Germinal center (tissue), 1 donor: Measurements from ENCODE around the gene RNF44.

Source experiments
- DNase-seq: peaks from one replicate; pipeline ENCODE4 v3.0.0; 2012; ENCODE audit warnings: mixed read lengths, low spot score

Gene RNF44

DNA sequence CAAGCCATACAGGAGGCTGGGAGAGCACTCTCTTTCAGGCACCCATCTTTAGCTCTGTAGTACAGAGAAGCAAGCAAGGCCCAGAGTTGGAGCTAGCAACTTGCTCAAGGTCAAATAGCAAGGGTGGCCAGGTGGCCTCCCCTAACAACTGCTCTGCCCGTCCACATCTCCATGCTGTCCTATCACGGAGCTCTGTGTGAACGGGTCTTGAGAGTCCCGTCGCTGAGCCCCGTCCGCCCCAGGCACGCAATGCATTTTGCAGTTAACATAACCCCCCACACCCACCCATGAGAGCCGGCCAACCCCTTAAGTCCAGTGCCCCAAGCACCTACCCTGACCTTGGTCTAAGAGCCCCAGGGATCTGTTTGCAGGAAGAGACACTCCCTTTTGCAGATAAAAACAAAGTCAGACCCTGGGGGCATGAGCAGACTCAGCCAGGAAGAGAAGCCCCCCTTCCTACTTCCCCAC, 1.5 kb downstream of the RNF44 start:
- no peak for DNase-seq

DNA sequence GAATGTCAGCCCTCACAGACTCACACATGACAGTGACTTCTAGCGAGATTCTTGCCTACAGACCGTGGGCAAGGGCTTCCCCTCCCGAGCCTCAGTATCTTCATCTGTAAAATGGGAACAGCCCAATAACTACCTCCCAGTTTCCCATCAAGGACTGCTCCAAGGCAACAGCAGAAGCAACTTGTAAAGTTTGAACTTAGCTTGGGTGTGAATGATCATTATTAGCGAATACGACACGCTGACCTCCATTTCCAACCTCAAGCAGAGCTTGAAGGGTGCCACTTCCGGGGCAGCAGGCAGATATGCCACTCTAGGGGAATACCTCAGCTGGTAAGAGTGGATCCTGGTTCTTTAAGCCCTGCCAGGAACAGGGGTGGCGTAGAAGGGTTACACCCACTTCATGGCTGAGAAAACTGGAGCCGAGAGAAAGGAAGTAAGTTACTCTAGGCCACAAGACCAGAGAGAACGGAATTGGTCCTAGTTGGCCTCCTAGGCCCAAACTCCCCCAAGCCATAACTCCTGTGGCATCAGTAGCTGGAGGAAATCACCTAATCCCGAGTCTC, 2.0 kb downstream of the RNF44 start:
- peak; percentile 56 for DNase-seq

DNA sequence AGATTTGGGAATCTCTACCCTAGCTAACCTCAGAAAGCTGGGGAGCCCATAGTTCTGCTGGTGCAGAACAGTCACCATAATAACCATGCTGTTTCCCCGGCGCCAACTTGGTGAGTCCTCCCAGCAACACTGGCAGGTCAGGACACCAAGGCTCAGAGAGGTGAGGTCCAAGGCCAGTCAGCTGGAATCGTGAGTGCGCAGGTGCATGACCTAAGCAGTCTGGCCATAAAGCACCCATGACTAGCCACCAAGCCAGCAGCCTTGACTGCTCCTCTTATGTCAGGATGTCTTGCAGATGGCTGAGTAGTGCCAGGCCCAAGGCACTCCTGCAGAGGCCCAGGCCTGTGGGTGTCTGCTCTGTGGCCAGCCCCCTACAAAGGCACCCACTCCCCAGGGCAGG, 2.6 kb downstream of the RNF44 start:
- DNase-seq: no peak

DNA sequence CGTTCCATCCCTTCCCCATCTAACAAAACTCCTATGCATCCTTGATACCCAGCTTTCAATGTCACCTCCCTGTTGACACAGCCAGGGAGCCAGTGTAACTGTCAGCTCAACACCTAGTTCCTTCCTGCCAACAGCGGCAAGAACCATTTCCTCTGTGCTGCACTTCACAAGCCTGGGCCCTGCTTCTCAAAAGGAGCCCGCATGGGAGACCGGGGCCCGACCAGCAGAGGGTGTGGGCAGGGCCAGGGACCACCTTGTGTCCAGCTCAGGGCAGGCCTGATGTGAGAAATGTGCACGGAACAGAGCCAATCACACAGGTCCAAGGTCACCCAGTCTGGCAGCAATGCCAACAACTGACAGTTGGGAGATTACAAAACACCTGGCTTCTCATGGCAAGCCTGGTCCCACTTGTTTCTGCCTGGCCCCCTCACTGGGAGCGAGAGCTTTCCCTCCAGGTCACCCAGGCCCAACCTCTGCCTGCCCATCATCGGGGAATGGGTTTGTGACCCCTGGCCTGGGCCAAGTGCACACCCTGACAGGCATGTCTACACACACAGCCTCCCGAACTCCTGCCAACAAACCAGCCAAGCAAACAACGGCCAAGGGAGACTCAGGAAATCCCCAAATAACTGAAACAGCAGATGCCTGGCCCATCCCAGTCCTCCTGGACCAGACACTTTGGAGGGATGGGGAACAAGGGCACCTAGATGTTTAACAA, 3.1 kb downstream of the RNF44 start:
- DNase-seq: no peak

DNA sequence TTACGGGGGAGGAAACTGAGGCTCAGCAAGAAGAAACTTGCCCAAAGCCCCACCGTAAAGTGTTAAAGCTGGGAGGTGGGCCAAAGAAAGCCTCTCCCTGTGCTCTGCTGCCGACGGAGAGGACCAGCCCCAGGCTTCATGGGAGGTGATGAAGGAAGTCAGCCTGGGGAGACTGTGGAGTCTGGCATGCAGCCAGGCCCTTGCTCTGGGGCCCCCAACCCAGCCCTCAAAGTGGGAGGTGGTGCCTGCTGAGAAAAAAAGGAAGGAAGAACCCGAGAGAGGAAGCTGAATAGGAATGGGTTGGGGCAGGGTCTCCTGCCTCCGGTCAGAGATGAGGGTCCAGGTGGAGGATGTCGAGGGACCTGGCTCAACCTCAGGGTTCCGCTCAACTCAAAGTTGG, 3.8 kb downstream of the RNF44 start:
- DNase-seq: no peak

DNA sequence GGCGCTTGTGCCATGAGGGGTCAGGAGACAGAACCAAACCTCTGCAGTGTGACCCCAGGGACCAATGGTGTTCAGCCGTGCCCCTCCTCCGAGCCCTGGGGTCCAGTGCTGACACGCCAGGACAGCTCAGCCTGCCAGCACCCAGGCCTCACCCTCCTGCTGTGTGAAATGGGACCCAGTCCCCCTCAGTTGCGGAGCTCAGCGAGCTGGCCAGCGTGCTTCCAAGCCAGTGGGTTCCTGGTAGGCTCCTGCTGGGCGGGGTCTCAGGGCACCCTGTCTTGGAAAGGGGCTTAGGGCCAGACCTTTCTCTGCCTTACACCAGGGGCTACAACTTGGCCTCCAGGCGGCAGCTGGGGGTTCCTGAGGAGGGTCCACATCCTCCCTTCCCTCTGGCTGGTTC, 4.4 kb downstream of the RNF44 start:
- no peak for DNase-seq

DNA sequence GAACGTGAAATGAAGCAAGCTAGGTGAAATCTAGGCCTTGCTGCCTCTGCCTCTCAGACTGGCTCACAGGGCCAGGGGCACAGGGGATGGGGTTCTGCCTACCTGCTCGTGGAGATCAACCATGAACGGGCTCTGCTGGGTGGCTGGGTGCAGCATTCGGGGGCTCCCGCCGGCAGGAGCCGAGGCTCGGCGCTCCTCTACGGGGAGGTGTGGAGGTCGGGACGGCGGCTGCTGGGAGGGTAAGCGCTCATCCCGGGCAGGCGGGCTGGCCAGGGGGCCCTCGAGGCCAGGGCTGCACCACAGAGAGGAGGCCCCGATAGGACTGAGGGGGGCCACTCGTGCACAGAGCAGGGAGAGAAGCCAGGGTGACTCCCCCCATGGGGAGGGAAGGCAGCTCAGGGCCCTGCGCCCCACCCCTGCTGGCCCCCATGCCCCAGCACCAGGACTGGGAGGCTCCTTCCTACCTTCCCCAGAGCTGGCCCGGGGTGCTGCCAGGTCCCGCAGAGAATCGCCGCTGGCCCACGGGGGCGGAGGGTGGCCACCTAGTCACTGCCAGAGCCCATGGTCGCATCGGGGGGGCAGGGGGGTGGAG, 5.2 kb downstream of the RNF44 start:
- no peak for DNase-seq

DNA sequence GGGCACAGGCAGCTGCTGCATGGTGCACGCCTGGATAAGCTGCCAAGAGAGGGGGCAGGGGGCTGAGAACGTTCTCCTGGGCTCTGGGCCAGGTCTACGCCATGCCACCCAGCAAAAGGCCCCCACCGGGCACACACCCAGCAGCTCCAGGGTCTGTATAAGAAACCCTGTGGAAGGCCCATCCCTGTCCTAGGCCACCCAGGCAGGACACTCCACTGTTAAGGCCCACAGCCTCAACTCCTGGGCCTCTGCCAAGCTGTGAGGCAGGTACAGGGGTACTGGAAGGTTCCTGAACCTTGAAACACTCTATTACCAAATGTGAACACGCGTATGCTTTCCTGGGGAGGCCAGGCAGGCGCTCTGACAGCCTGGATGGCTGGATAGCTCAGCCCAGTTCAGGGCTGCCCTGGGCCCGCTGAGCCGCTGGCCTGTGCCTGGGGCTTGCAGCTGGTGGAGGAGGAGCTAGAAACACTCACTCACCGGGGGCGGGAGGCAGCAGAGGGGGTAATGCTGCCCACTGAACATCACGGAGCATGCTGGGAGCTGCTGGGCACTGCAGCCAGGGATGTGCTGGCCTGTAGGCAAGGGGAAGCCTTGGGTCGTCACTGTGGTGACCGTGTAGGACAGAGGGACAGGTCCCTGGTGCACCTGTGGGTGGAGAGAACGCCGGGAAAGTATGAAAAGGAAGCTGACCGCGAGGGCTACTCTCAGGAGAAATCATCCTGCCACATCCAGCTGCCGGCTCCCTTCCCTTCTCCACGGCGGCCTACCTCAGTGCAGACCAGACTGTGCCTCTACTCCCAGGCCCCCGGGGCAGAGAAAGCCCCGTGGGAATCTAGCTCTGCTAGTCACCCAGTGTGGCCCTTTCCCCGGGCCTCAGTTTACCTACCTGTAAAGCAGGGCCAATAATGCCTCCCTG, 6.0 kb downstream of the RNF44 start:
- no peak for DNase-seq

DNA sequence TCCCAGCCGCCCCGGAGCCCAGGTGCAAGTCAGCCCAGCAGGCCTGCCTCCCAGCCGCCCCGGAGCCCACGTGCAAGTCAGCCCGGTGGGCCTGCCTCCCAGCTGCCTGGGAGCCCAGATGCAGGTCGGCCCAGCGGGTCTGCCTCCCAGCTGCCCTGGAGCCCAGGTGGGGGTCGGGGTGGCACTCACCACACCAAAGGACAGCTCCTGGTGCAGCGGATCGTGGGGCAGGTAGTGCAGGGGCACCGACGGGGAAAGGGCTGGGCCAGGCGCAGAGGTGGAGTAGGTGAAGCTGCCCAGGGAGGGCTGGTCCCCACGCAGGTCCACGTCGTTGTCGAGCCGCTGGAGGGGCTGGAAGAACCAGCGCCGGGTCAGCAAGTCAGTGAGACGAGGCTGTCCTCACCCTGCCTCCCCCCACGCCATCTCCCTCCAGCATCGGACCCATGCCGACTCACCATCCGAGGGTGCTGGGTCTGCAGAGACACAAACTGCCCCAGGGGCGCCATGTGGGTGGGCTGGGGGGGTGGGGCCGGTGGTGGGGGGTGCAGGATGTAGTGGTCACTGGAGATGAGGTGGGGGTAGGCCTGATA, 6.7 kb downstream of the RNF44 start:
- no peak for DNase-seq

DNA sequence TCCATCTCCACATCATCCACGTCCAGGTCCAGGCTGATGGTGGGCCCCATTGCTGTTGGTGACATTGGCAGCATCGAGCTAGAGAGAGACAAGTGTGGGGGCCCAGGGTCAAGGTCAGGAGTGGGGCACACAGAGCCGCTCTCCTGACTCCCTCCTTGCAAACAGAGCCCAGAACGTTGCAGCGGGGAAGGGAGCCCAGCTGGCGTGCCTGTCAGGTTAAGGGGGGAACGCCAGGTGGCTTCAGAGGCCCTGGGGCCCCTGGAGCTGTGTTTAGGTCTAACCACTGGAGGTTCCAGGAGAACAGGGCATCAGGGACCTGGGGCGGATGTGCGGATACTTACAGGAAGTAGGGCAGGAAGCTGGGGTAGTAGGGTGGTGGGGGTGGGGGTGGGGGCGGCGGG, 7.5 kb downstream of the RNF44 start:
- DNase-seq: peak; percentile 83

DNA sequence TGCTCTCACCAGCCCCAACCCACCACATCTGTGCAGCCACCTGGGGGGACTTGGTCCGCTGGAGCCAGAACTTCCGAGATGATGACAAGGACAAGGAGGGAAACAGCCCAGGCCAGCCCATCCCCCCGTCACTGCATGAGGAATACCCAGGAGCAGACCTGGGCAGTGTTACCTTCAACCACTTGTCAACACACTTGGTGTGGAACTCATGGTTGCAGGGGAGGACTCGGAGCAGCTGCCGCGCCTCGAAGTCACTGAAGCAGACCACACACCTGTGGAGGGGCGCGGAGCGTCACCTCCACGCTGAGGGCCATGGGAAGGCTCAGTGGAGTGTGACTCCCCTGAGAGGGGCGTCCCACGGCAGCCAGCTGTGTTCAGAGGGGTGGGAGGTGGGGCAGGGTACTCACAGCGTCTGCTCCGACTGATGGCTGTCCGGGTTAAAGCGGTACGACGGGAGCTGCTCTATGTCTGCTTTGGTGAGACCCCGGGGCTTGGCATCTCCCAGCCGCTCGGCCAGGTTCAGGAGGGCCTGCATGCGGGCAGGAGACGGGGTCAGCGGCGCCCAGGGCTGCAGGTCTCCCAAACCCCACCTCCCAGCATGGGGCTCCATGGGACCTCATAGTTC, 8.0 kb downstream of the RNF44 start:
- peak; percentile 88 for DNase-seq

DNA sequence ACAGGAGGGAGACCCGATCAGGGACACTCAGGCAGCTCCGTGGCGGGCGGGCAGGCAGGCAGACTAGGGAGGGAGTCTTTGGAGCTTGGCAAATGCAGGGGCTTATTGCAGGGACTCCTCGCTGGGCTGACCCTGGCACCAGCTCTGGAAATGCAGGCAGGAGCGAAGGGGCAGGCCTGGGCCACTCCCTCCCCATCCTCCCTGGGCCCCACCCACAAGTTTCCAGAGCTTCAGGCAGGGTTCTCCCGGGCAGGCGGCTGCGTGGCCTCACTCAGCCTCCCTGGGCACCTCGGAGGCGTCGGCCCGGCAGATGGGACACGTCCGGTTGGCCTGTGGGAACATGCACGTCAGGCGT, 8.5 kb downstream of the RNF44 start:
- no peak for DNase-seq

DNA sequence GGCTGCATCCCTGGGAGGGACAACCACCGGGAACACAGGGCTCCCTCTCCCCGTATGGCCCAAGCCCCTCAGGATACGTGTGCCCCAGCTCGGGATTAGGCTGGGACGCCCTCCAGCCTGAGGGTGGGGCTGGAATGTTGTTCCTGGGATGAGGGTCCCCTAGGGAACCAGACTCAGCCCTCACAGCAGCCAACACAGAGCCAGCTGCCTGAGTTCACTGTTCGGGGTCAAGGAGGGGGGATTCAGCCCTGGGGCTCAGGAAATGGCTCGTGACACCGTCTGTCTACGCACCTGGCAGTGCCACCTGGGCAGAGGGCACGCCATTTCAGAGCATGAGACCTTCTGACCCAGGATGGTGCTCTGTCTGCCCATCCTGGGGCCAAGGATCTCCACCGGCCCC, 8.9 kb downstream of the RNF44 start:
- DNase-seq: no peak

DNA sequence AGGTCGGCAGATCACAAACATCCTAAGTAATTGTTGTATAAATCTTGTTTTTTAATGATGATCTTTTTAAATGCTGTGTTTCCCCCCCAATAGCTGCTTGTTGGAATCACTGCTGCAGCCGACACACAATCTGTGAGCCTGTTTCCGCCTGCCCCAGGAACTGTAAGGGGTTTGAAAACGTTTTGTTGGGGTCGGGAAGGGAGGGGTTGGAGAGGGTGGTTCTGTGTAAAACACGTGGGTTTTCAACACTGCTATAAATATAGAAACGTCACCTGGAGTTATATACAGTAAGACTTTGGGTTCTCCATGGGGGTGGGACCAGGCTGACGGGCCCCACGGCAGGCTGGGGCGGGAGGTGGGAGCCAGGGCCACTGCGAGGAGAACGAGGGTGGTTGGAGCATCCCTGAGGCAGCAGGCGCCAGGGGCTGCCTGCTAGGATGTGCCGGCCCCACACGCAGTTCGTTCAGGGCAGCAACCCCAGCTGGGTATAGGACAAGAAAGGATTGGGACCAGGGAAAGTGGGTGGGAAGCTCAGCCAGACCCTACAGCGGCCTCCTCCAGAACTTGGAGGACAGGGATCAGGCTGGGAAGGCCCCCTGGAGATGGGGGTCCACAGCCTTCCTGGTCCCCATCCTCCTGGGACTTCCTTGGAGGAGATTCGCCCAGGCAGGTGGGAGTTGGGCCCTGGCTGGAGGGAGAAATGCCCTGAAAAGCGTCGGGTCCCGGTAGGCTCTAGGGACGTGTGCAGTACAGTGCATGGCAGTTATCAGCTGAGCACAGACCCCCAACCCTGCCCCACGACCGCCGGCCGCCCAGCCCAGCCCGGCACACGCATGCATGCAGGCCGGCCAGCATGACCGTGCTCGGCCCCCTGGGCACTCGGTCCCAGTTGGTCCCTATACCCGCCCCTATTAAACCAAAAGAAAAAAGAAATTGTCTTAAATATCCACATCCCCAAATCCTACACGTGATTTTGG, 9.7 kb downstream of the RNF44 start:
- no peak for DNase-seq

DNA sequence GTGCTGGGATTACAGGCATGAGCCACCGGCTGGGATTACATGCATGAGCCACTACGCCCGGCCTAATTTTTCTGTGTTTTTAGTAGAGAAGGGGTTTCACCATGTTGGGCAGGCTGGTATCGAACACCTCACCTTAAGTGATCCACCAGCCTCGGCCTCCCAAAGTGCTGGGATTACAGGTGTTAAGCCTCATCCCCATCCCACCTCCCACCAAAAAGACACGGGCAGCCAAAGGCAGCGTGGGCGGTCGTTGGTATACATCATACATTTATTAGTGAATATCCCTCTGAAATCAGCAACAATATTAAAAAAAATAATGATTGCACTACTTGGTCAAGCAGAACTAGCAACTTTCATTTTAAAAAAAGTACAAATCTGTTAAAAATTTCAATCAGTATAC, 10.7 kb downstream of the RNF44 start:
- no peak for DNase-seq

DNA sequence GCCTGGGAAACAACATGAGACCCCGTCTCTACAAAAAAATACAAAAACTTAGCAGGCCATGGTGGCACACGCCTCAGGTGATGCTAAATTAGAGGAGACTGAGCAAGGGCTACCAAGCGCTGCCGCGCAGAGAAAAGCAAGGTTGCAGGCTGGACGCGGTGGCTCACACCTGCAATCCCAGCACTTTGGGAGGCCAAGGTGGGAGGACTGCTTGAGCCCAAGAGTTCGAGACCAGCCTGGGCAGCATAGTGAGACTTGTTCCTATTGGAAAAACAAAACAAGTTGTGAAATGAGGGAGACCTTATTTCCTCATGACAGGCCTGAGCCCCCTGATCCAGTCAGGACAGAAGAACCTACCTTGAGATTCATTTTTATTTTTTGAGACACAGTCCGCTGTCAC, 11.5 kb downstream of the RNF44 start:
- DNase-seq: no peak

DNA sequence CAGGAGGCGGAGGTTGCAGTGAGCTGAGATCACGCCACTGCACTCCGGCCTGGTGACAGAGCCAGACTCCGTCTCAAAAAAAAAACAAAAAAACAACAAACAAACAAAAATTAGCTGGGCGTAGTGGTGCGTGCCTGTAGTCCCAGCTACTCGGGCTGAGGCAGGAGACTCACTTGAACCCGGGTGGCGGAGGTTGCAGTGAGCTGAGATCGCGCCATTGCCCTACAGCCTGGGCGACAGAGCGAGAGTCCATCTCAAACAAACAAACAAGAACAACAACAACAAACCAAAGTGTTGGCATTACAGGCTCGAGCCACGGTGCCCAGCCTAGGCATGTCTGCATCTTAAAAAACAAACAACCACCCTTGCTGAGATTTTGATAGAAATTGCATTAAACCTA, 12.2 kb downstream of the RNF44 start:
- DNase-seq: no peak

DNA sequence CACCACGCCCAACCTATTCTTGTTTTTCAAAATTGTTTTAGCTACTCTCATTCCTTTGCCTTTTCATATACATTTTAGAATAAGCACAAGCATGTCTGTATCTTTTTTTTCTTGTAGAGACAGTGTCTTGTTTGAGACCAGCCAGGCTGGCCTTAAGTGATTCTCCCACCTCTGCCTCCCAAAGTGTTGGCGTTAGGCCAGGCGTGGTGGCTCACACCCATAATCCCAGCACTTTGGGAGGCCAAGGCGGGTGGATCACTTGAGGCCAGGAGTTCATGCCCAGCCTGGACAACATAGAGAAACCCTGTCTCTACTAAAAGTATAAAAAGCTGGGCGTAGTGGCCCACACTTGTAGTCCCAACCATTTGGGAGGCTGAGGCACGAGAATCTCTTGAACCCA, 13.1 kb downstream of the RNF44 start:
- DNase-seq: no peak

DNA sequence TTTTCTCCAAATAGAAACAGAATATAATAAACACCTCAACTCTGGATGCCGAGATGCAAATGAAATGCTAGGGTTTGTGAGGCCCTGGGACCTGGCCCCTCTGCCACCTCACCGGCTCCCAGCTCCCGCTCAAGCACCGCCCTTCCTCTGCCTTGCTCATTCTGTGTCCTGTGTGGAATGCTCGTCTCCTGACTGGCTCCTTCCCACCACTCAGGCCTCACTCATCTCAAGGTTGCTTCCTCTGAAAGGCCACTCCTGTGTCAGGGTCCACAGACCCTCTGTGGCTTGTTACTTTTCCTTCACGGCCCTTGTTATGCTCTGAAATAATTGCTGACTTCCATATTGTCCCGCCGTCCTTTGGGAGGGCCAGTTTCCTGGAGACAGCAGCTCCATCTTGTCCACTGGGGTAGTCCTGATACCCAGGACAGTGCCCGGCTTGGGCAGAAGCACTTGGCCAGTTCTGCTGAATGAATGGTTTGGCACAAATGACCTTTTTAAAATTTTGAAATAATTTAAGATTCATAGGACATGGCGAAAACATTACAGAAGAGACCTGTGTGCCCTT, 15.4 kb downstream of the RNF44 start:
- DNase-seq: no peak

DNA sequence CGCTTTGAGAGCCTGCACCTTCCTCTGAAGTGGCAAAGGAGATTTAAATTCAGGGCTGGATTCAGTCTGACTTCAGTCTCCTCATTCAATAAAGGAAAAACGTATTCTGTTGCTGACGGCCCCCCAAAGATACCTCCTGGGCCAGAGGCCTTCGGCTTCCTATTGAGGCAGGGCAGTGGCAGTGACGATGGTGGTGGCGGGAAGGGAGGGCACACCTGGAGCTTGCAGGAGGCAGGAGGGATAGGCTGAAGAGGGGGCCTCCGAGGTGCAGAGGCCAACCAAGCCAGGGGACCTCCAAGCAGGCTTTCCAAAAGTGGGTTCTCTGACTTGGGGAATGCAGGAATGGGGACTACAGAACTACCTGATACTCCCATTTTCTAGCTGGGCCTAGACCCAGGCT, 15.9 kb downstream of the RNF44 start:
- no peak for DNase-seq
